HG03439 (cell line): Measurements from ENCODE around the gene MGAT2.
"Not testable (repeated sequence)": the region's sequence is repeated elsewhere in the genome, so short reads cannot be mapped to it uniquely, and the experiment has no call there.

Experiments used
- ATAC-seq: cut with Tn5 transposase; IDR thresholded peaks from one replicate; pipeline ENCODE4 v1.9.1; 2021; ENCODE audit warnings: mild to moderate bottlenecking, moderate library complexity; ENCODE audit not compliant: unreplicated experiment

MGAT2 gene

GRCh38 chr14:49653508-49653907 lies 32.9 kb downstream of the MGAT2 start:
- ATAC-seq = no peak

DNA sequence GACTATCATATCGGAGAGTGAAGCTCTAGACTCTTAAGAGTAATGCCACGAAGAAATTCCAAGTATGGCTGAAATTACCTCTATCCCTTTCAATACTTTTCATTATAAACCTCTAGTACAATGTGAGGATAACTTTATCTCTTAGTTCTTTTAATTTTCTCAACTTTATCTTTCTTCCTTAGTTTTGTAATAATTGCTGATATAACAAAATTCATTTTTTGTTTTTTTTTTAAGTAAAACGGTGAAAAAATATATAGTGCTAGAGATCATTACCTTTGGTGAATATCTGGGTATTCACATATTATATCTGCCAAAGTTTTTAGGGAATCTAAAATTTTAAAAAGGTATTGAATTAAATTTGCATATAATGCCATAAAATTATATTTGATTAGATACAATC lies 33.9 kb downstream of the MGAT2 start:
- no peak for ATAC-seq

DNA sequence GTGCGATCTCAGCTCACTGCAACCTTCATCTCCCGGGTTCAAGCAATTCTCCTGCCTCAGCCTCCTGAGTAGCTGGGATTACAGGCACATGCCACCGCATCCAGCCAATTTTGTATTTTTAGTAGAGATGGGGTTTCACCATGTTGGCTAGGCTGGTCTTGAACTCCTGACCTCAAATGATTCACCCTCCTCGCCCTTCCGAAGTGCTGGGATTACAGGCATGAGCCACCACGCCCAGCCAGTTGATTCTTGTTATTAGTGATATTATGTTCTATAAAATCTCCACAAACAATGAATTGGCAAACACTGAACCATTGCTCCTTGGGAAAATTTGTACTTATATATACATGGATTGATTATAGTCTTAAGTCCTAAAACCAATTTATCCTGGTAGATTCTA lies 36.9 kb downstream of the MGAT2 start:
- not testable (repeated sequence) for ATAC-seq

GRCh38 chr14:49659526-49660455 lies 39.2 kb downstream of the MGAT2 start:
- ATAC-seq = no peak

DNA sequence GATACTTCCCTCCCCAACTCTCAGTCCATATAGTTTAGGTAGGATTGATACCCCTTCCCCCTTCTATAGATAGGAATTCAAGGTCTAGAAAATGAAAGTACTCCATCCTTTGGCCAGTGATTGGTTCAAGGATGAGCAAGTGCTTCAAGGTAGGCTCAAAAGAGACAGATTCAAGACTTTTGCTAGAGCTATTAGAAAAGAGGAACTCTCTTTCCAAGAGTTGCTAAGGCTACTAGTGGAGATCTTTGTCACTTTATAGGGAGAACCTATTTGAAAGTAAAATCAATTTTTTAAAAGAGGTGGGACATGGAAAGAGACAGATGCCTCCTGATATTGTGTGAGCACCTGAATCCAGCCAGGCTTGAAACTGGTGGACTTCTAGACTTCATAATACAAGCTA lies 49.9 kb downstream of the MGAT2 start:
- no peak for ATAC-seq
